ENCODE data around the gene PRKN. TPM values are rescaled to one million over a fixed set of nuclear protein-coding genes. Genes with fewer than 3 reads are reported as not detected.

Gene PRKN
- total and polyA plus RNA-seq, 2 experiments from 2014 or later, result 2.3 to 3.9 TPM

- WGBS (ENCODE audit: low lambda C conversion rate, missing lambda C conversion rate), result 74% methylated on average over 6 of the region's 6 CpGs
- no peak overlapping the region for H3K27ac ChIP-seq
- no peaks in the 10 kb centered on the region for H3K9me3 ChIP-seq (ENCODE audit: low read depth)
- H3K4me2 ChIP-seq, result no peak overlapping the region
- H3K27me3 ChIP-seq, result no peaks in the 10 kb centered on the region
- H3K79me2 ChIP-seq, result no peaks in the 10 kb centered on the region
- TF ChIP-seq CTCF (IDR thresholded peaks at IDR 0.05; ENCODE audit: poor library complexity) (no peak), EZH2phosphoT487 (IDR thresholded peaks at IDR 0.05; ENCODE audit: low read depth, severe bottlenecking, unreplicated experiment) (no peak), EZH2 (IDR thresholded peaks at IDR 0.05; ENCODE audit: borderline replicate concordance) (no peak)
- no peaks in the 10 kb centered on the region for H4K20me1 ChIP-seq (ENCODE audit: insufficient read depth, poor library complexity, severe bottlenecking)
- H3K4me1 ChIP-seq (ENCODE audit: insufficient read depth), result no peaks in the 10 kb centered on the region
- DNase-seq (ENCODE audit: low spot score), result no peak
- no peak overlapping the region for H2AFZ ChIP-seq
- no peaks in the 10 kb centered on the region for H3K36me3 ChIP-seq (replicated peaks; ENCODE audit: insufficient read depth, low read depth)
- no peaks in the 10 kb centered on the region for H3K9me2 ChIP-seq (replicated peaks; ENCODE audit: insufficient read depth)
- no peak overlapping the region for H3K4me3 ChIP-seq
Observed at GRCh38 chr6:162181741-162182401, 545.7 kb downstream of the PRKN start.

GRCh38 chr6:162181111-162181510, 546.5 kb downstream of the PRKN start:
- Histone ChIP-seq H4K20me1 (ENCODE audit: insufficient read depth, poor library complexity, severe bottlenecking) (no peaks in the 10 kb centered on the region), H3K9me3 (ENCODE audit: low read depth) (no peaks in the 10 kb centered on the region), H3K27me3 (no peaks in the 10 kb centered on the region), H3K4me2 (no peak overlapping the region), H3K27ac (no peak overlapping the region), H3K4me3 (no peak overlapping the region), H3K9me2 (replicated peaks; ENCODE audit: insufficient read depth) (no peaks in the 10 kb centered on the region), H3K4me1 (ENCODE audit: insufficient read depth) (no peaks in the 10 kb centered on the region), H3K79me2 (no peaks in the 10 kb centered on the region), H3K36me3 (replicated peaks; ENCODE audit: insufficient read depth, low read depth) (no peaks in the 10 kb centered on the region), H2AFZ (no peak overlapping the region)
- no peak for DNase-seq (ENCODE audit: low spot score)
- 91% methylated on average over 5 of the region's 5 CpGs for WGBS (ENCODE audit: low lambda C conversion rate, missing lambda C conversion rate)
- TF ChIP-seq EZH2phosphoT487 (IDR thresholded peaks at IDR 0.05; ENCODE audit: low read depth, severe bottlenecking, unreplicated experiment) (no peak), EZH2 (IDR thresholded peaks at IDR 0.05; ENCODE audit: borderline replicate concordance) (no peak), CTCF (IDR thresholded peaks at IDR 0.05; ENCODE audit: poor library complexity) (no peak)

GRCh38 chr6:162179196-162179951, 548.2 kb downstream of the PRKN start:
- Histone ChIP-seq H3K4me3 (no peak overlapping the region), H3K36me3 (replicated peaks; ENCODE audit: insufficient read depth, low read depth) (no peaks in the 10 kb centered on the region), H3K27me3 (no peaks in the 10 kb centered on the region), H3K4me2 (no peak overlapping the region), H3K4me1 (ENCODE audit: insufficient read depth) (no peaks in the 10 kb centered on the region), H3K79me2 (no peaks in the 10 kb centered on the region), H3K9me2 (replicated peaks; ENCODE audit: insufficient read depth) (no peaks in the 10 kb centered on the region), H4K20me1 (ENCODE audit: insufficient read depth, poor library complexity, severe bottlenecking) (no peaks in the 10 kb centered on the region), H2AFZ (no peak overlapping the region), H3K27ac (no peak overlapping the region), H3K9me3 (ENCODE audit: low read depth) (no peaks in the 10 kb centered on the region)
- TF ChIP-seq CTCF (IDR thresholded peaks at IDR 0.05; ENCODE audit: poor library complexity) (no peak), EZH2phosphoT487 (IDR thresholded peaks at IDR 0.05; ENCODE audit: low read depth, severe bottlenecking, unreplicated experiment) (no peak), EZH2 (IDR thresholded peaks at IDR 0.05; ENCODE audit: borderline replicate concordance) (no peak)
- no peak for DNase-seq (ENCODE audit: low spot score)
- 83% methylated on average over 7 of the region's 7 CpGs for WGBS (ENCODE audit: low lambda C conversion rate, missing lambda C conversion rate)
